ENCODE results near the gene C2CD4D.

The C2CD4D gene

GRCh38 chr1:151811181-151811580 is 28.4 kb downstream of the C2CD4D start:
- no peak for DNase-seq

- no peak for DNase-seq
Measured at GRCh38 chr1:151809985-151810556, 29.5 kb downstream of the C2CD4D start.

GRCh38 chr1:151809290-151809984 is 30.2 kb downstream of the C2CD4D start:
- DNase-seq, result no peak

GRCh38 chr1:151807766-151808165 is 31.9 kb downstream of the C2CD4D start:
- no peak for DNase-seq

GRCh38 chr1:151807131-151807530 is 32.5 kb downstream of the C2CD4D start:
- DNase-seq, result no peak

- no peak for DNase-seq
Measured at GRCh38 chr1:151806170-151806569, 33.5 kb downstream of the C2CD4D start.

GRCh38 chr1:151805066-151805820 is 34.4 kb downstream of the C2CD4D start, which contains the start of gene LINGO4:
Gene LINGO4 (minus strand): TSS chr1:151805419. CDS start chr1:151802704, 2,715 bp downstream.
- DNase-seq, result no peak

- no peak for DNase-seq
Measured at GRCh38 chr1:151803915-151804314, 35.7 kb downstream of the C2CD4D start.

GRCh38 chr1:151803164-151803563 is 36.5 kb downstream of the C2CD4D start:
- no peak for DNase-seq

GRCh38 chr1:151802372-151802771 is 37.2 kb downstream of the C2CD4D start:
- DNase-seq, result no peak

GRCh38 chr1:151801846-151802245 is 37.8 kb downstream of the C2CD4D start:
- no peak for DNase-seq

GRCh38 chr1:151801310-151801820 is 38.3 kb downstream of the C2CD4D start:
- DNase-seq, result no peak

GRCh38 chr1:151800830-151801229 is 38.8 kb downstream of the C2CD4D start:
- DNase-seq, result no peak

GRCh38 chr1:151799179-151800022 is 40.2 kb downstream of the C2CD4D start:
- DNase-seq, result no peak

GRCh38 chr1:151798571-151798970 is 41.0 kb downstream of the C2CD4D start:
- no peak for DNase-seq

GRCh38 chr1:151790940-151791651 is 48.5 kb downstream of the C2CD4D start:
- peak; percentile 37 for DNase-seq

- peak; percentile 99 for DNase-seq
Measured at GRCh38 chr1:151790071-151790939, 49.3 kb downstream of the C2CD4D start, which contains the start of gene TDRKH. Gene TDRKH (minus strand): TSS chr1:151790500. CDS start chr1:151783022, 7,478 bp downstream.
